ENCODE measurements around the gene APOLD1.
"Not testable (repeated sequence)": the region's sequence is repeated elsewhere in the genome, so short reads cannot be mapped to it uniquely, and the experiment has no call there.

The APOLD1 gene

GRCh38 chr12:12807970-12808702 lies 22.7 kb downstream of the APOLD1 start:
- DNase-seq (ENCODE audit: low read depth in 2 of 2): peak in 1 of 2 donors; percentile 25

- DNase-seq (ENCODE audit: low read depth in 2 of 2): no peak
Observed at GRCh38 chr12:12810553-12811021, 25.1 kb downstream of the APOLD1 start.

GRCh38 chr12:12811343-12811742 lies 25.9 kb downstream of the APOLD1 start:
- no peak for DNase-seq (ENCODE audit: low read depth in 2 of 2)

GRCh38 chr12:12812174-12812573 lies 26.7 kb downstream of the APOLD1 start:
- DNase-seq (ENCODE audit: low read depth in 2 of 2): no peak

- DNase-seq (ENCODE audit: low read depth in 2 of 2): no peak
Observed at GRCh38 chr12:12812618-12813119, 27.2 kb downstream of the APOLD1 start.

GRCh38 chr12:12813120-12814101 lies 28.0 kb downstream of the APOLD1 start, which contains the start of gene DDX47:
Gene DDX47, plus strand, starts transcription at chr12:12813346. Its CDS starts 22 bp downstream, at chr12:12813368.
- DNase-seq (ENCODE audit: low read depth in 2 of 2): peak; percentile 91 to 92

GRCh38 chr12:12817616-12818015 lies 32.2 kb downstream of the APOLD1 start:
- DNase-seq (ENCODE audit: low read depth in 2 of 2): no peak

- no peak for DNase-seq (ENCODE audit: low read depth in 2 of 2)
Observed at GRCh38 chr12:12818701-12819100, 33.2 kb downstream of the APOLD1 start.

GRCh38 chr12:12819221-12819620 lies 33.8 kb downstream of the APOLD1 start:
- no peak for DNase-seq (ENCODE audit: low read depth in 2 of 2)

GRCh38 chr12:12819752-12820311 lies 34.4 kb downstream of the APOLD1 start:
- DNase-seq (ENCODE audit: low read depth in 2 of 2): no peak

GRCh38 chr12:12820376-12820775 lies 34.9 kb downstream of the APOLD1 start:
- not testable (repeated sequence) for DNase-seq (ENCODE audit: low read depth in 2 of 2)

- no peak for DNase-seq (ENCODE audit: low read depth in 2 of 2)
Observed at GRCh38 chr12:12821975-12822374, 36.5 kb downstream of the APOLD1 start.

GRCh38 chr12:12822886-12823285 lies 37.4 kb downstream of the APOLD1 start:
- DNase-seq (ENCODE audit: low read depth in 2 of 2): no peak

- DNase-seq (ENCODE audit: low read depth in 2 of 2): no peak
Observed at GRCh38 chr12:12823300-12823699, 37.8 kb downstream of the APOLD1 start.

- DNase-seq (ENCODE audit: low read depth in 2 of 2): no peak
Observed at GRCh38 chr12:12823811-12824210, 38.4 kb downstream of the APOLD1 start.

- no peak for DNase-seq (ENCODE audit: low read depth in 2 of 2)
Observed at GRCh38 chr12:12835378-12836146, 50.1 kb downstream of the APOLD1 start.

GRCh38 chr12:12836571-12836970 lies 51.1 kb downstream of the APOLD1 start:
- no peak for DNase-seq (ENCODE audit: low read depth in 2 of 2)

- DNase-seq (ENCODE audit: low read depth in 2 of 2): peak; percentile 7 to 11
Observed at GRCh38 chr12:12837025-12837812, 51.8 kb downstream of the APOLD1 start.

GRCh38 chr12:12837813-12838153 lies 52.3 kb downstream of the APOLD1 start:
- no peak for DNase-seq (ENCODE audit: low read depth in 2 of 2)

GRCh38 chr12:12839003-12839395 lies 53.5 kb downstream of the APOLD1 start:
- DNase-seq (ENCODE audit: low read depth in 2 of 2): no peak

Data from stimulated activated CD8-positive, alpha-beta memory T cell treated with anti-CD3 and anti-CD28 coated beads, Interleukin-7, amount 100 ng/mL, for 4 hours (primary cell).